BE2C (cell line): ENCODE results near the gene PGLYRP4. TPM values are rescaled to one million over a fixed set of nuclear protein-coding genes. Genes with fewer than 3 reads are reported as not detected.

Experiments
- DNase-seq: peaks from one replicate; pipeline ENCODE4 v3.0.0-alpha.2; 2020
- H3K27me3 ChIP-seq: fragments of 250-450 bp; sonication (Bioruptor Pico); 2 replicates; pipeline ENCODE4 v1.5.1; 2020; ENCODE audit warnings: mild to moderate bottlenecking
- H3K36me3 ChIP-seq: fragments of 250-450 bp; sonication (Bioruptor Pico); 2 replicates; pipeline ENCODE4 v1.5.1; 2020; ENCODE audit warnings: mild to moderate bottlenecking
- H3K4me1 ChIP-seq: fragments of 250-450 bp; sonication (Bioruptor Pico); 2 replicates; pipeline ENCODE4 v1.5.1; 2020
- H3K4me3 ChIP-seq: 2 replicates; pipeline ENCODE4 v1.5.1; 2011; ENCODE audit warnings: low read depth, low read length
- H3K9me3 ChIP-seq: fragments of 250-450 bp; sonication (Bioruptor Pico); 2 replicates; pipeline ENCODE4 v1.5.1; 2020
- CTCF ChIP-seq: IDR thresholded peaks from 2 replicates; pipeline ENCODE4 v1.5.1; 2012; ENCODE audit warnings: mild to moderate bottlenecking, low read depth, low read length
- polyA plus RNA-seq: library from polyadenylated mRNA; unstranded; fragments of >200 nt; gene quantifications from one replicate; pipeline ENCODE4 v1.2.1, GENCODE V29; 2012; ENCODE audit warnings: low read depth, missing spikeins; ENCODE audit not compliant: insufficient read length, insufficient read depth

PGLYRP4 gene
- polyA plus RNA-seq = not detected

DNA sequence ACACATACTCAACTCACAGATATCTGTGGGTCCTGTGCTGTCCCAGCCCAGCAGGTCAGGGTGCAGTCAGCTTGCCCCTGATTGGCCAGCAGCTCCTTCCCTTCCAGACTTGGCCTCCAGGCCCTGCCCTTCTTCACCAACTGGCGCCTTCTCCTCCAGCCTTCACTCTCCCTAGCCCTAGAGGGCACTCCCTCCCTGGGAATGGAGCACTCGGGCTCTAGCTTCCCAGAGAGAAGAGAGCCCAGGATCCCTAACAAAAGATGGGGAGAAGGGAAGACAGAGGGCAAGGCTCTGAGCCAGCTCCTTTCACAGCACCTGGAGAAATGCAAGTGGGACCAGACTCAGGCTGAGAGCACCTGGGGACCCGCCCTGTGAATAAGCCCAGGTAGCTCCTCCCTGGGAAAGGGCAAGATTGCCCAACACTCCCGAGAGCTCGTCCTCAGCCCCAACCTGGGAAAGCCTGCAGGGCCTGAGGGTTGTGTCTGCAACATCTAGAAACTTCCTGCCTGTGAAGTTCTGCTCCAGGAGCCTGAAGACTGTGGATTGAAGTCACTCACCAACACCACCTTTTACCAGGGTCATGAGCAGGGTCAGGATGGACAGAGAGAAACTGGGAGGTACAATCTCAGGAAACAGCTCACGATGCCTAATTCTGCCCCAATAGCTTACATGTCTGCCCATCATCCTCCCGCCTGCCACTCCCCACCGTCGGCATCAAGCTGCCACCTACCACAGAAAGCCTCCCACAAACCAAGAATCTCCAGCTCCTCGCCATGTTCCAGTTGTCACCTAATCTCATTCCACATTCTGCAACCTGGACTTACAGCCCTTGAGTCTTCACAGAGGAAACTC is at the start of gene PGLYRP4:
Gene PGLYRP4 (minus strand): TSS at position 331 of the 852 bp plus-strand sequence. CDS start 909 bp downstream, outside the sequence.
- Histone ChIP-seq H3K4me3 (no peak within 1 kb of the TSS), H3K27me3 (peaks cover 23% of the 10 kb centered on the region), H3K9me3 (no peaks in the 10 kb centered on the region), H3K36me3 (no peaks in the 10 kb centered on the region), H3K4me1 (no peaks in the 10 kb centered on the region)
- no peak for DNase-seq
- no peak for TF ChIP-seq CTCF

- Histone ChIP-seq H3K36me3 (no peaks in the 10 kb centered on the region), H3K4me1 (no peaks in the 10 kb centered on the region), H3K9me3 (no peaks in the 10 kb centered on the region), H3K4me3 (no peak overlapping the region), H3K27me3 (peaks cover 40% of the 10 kb centered on the region)
- TF ChIP-seq CTCF = no peak
- DNase-seq = no peak
Measured at GRCh38 chr1:153397924-153398651, 49.4 kb upstream of the PGLYRP4 start.

- Histone ChIP-seq H3K36me3 (no peaks in the 10 kb centered on the region), H3K9me3 (no peaks in the 10 kb centered on the region), H3K4me3 (no peak overlapping the region), H3K27me3 (peaks cover 36% of the 10 kb centered on the region), H3K4me1 (no peaks in the 10 kb centered on the region)
- DNase-seq = no peak
- TF ChIP-seq CTCF = no peak
Measured at GRCh38 chr1:153397051-153397923, 48.6 kb upstream of the PGLYRP4 start.

- TF ChIP-seq CTCF = no peak
- DNase-seq = no peak
- no peaks in the 10 kb centered on the region for H3K36me3 ChIP-seq
- no peak overlapping the region for H3K4me3 ChIP-seq
- no peaks in the 10 kb centered on the region for H3K4me1 ChIP-seq
- H3K9me3 ChIP-seq = no peaks in the 10 kb centered on the region
- H3K27me3 ChIP-seq = peaks cover 28% of the 10 kb centered on the region
Measured at GRCh38 chr1:153396461-153396860, 47.8 kb upstream of the PGLYRP4 start.

GRCh38 chr1:153395776-153396175 is 47.1 kb upstream of the PGLYRP4 start:
- no peaks in the 10 kb centered on the region for H3K36me3 ChIP-seq
- peaks cover 21% of the 10 kb centered on the region for H3K27me3 ChIP-seq
- DNase-seq = no peak
- H3K9me3 ChIP-seq = no peaks in the 10 kb centered on the region
- H3K4me3 ChIP-seq = no peak overlapping the region
- H3K4me1 ChIP-seq = no peaks in the 10 kb centered on the region
- TF ChIP-seq CTCF = no peak
